Measurements from ENCODE around the gene GKAP1.
A peak's percentile ranks its signal among the peaks of the same experiment; 100 is the strongest.
"Not testable (repeated sequence)": the region's sequence is repeated elsewhere in the genome, so short reads cannot be mapped to it uniquely, and the experiment has no call there.

Gene GKAP1

GRCh38 chr9:83754383-83754977 lies 63.1 kb downstream of the GKAP1 start:
- in situ Hi-C loops (cut with MboI; ENCODE audit: low sequenced_read_pairs, unreplicated experiment), result no loop called here
- TF ChIP-seq CTCF (IDR thresholded peaks at IDR 0.05; ENCODE audit: borderline replicate concordance, control extremely low read depth, extremely low read depth, insufficient read depth, missing control alignments), result no peak
- DNase-seq (ENCODE audit: low spot score), result peak; percentile 17

GRCh38 chr9:83749706-83750105 lies 67.9 kb downstream of the GKAP1 start:
- TF ChIP-seq CTCF (IDR thresholded peaks at IDR 0.05; ENCODE audit: borderline replicate concordance, control extremely low read depth, extremely low read depth, insufficient read depth, missing control alignments), result no peak
- DNase-seq (ENCODE audit: low spot score), result no peak
- in situ Hi-C loops (cut with MboI; ENCODE audit: low sequenced_read_pairs, unreplicated experiment), result no loop called here

- in situ Hi-C loops (cut with MboI; ENCODE audit: low sequenced_read_pairs, unreplicated experiment), result no loop called here
- no peak for TF ChIP-seq CTCF (IDR thresholded peaks at IDR 0.05; ENCODE audit: borderline replicate concordance, control extremely low read depth, extremely low read depth, insufficient read depth, missing control alignments)
- no peak for DNase-seq (ENCODE audit: low spot score)
These were observed 73.4 kb downstream of the GKAP1 start for GRCh38 chr9:83744206-83744605.

GRCh38 chr9:83733739-83734138 lies 83.8 kb downstream of the GKAP1 start:
- no peak for DNase-seq (ENCODE audit: low spot score)
- TF ChIP-seq CTCF (IDR thresholded peaks at IDR 0.05; ENCODE audit: borderline replicate concordance, control extremely low read depth, extremely low read depth, insufficient read depth, missing control alignments), result no peak
- in situ Hi-C loops (cut with MboI; ENCODE audit: low sequenced_read_pairs, unreplicated experiment), result no loop called here

- DNase-seq (ENCODE audit: low spot score); in situ Hi-C loops (cut with MboI; ENCODE audit: low sequenced_read_pairs, unreplicated experiment): not testable (repeated sequence)
These were observed 88.8 kb downstream of the GKAP1 start for GRCh38 chr9:83728591-83729368.

- in situ Hi-C loops (cut with MboI; ENCODE audit: low sequenced_read_pairs, unreplicated experiment), result no loop called here
- no peak for DNase-seq (ENCODE audit: low spot score)
- TF ChIP-seq CTCF (IDR thresholded peaks at IDR 0.05; ENCODE audit: borderline replicate concordance, control extremely low read depth, extremely low read depth, insufficient read depth, missing control alignments), result no peak
These were observed 93.1 kb downstream of the GKAP1 start for GRCh38 chr9:83724436-83724835.

- TF ChIP-seq CTCF (IDR thresholded peaks at IDR 0.05; ENCODE audit: borderline replicate concordance, control extremely low read depth, extremely low read depth, insufficient read depth, missing control alignments), result no peak
- no peak for DNase-seq (ENCODE audit: low spot score)
- in situ Hi-C loops (cut with MboI; ENCODE audit: low sequenced_read_pairs, unreplicated experiment), result no loop called here
These were observed 94.7 kb downstream of the GKAP1 start for GRCh38 chr9:83722726-83723495.
